CD4-positive, CD25-positive, alpha-beta regulatory T cell (primary cell): ENCODE data around the gene CUX1. TPM values are rescaled to one million over a fixed set of nuclear protein-coding genes. Genes with fewer than 3 reads are reported as not detected.

ENCODE experiments used
- ATAC-seq, 2 donors: fragments of 150-1000 bp; cut with Tn5 transposase; one replicate each; pipeline ENCODE4 v1.10.0; 2021; ENCODE audit warnings: low read depth in 2 of 2, moderate number of reproducible peaks in 2 of 2, moderate library complexity in 1 of 2
- DNase-seq, 3 donors: peaks; one replicate each; pipeline versions ENCODE4 v3.0.0 to v3.0.0-alpha.2; 2012 to 2022; ENCODE audit warnings: mixed read lengths in 1 of 3
- H3K27ac ChIP-seq: one replicate; pipeline ENCODE4 v1.7.0; 2013; ENCODE audit warnings: mild to moderate bottlenecking, low read length; ENCODE audit not compliant: insufficient read depth, poor library complexity, severe bottlenecking
- H3K27me3 ChIP-seq: one replicate; pipeline ENCODE4 v1.7.0; 2013; ENCODE audit warnings: low read length; ENCODE audit not compliant: control insufficient read depth, insufficient read depth
- H3K36me3 ChIP-seq: one replicate; pipeline ENCODE4 v1.7.0; 2013; ENCODE audit warnings: mild to moderate bottlenecking, low read length, moderate library complexity; ENCODE audit not compliant: control insufficient read depth, insufficient read depth
- H3K4me1 ChIP-seq: 2 replicates; pipeline ENCODE4 v1.7.0; 2013; ENCODE audit warnings: mild to moderate bottlenecking, low read length; ENCODE audit not compliant: insufficient read depth, control insufficient read depth, poor library complexity, severe bottlenecking
- H3K4me3 ChIP-seq: one replicate; pipeline ENCODE4 v1.7.0; 2013; ENCODE audit warnings: low read depth, mild to moderate bottlenecking, low read length, moderate library complexity
- H3K9me3 ChIP-seq, 2 experiments: 1 replicate in 1 of 2; 2 replicates in 1 of 2; pipeline ENCODE4 v1.7.0; 2013; ENCODE audit warnings: low read length in 2 of 2, mild to moderate bottlenecking in 1 of 2, moderate library complexity in 1 of 2; ENCODE audit not compliant: control insufficient read depth in 2 of 2
- H3K27ac Mint-ChIP-seq, 3 donors: one replicate each; pipeline ENCODE4 v1.8.0; 2020 to 2022; ENCODE audit warnings: mild to moderate bottlenecking in 3 of 3, mixed read lengths in 3 of 3, moderate library complexity in 2 of 3
- H3K27me3 Mint-ChIP-seq: one replicate; pipeline ENCODE4 v1.8.0; 2022; ENCODE audit warnings: mild to moderate bottlenecking, mixed read lengths
- H3K36me3 Mint-ChIP-seq: one replicate; pipeline ENCODE4 v1.8.0; 2020; ENCODE audit warnings: mixed read lengths
- H3K4me1 Mint-ChIP-seq, 4 donors: one replicate each; pipeline ENCODE4 v1.8.0; 2020 to 2022; ENCODE audit warnings: mixed read lengths in 4 of 4, mild to moderate bottlenecking in 1 of 4
- H3K4me3 Mint-ChIP-seq, 4 donors: one replicate each; pipeline ENCODE4 v1.8.0; 2020 to 2022; ENCODE audit warnings: mild to moderate bottlenecking in 4 of 4, mixed read lengths in 4 of 4, moderate library complexity in 3 of 4
- H3K9me3 Mint-ChIP-seq, 7 donors: one replicate each; pipeline ENCODE4 v1.8.0; 2020 to 2022; ENCODE audit warnings: mixed read lengths in 7 of 7, mild to moderate bottlenecking in 3 of 7, moderate library complexity in 2 of 7
- polyA plus RNA-seq, 4 donors: library from polyadenylated mRNA; unstranded; fragments of 300-500 nt; fragmentation: Illumina TruSeq; gene quantifications; one replicate each; pipeline ENCODE4 v1.2.3, GENCODE V29; 2021
- total RNA-seq: library from RNA; stranded (reverse); gene quantifications from one replicate; pipeline ENCODE4 v1.2.3, GENCODE V29; 2022

Gene CUX1
- total and polyA plus RNA-seq, 5 donors from 2014 or later, result 6.0 to 45.1 (median 7.8) TPM

DNA sequence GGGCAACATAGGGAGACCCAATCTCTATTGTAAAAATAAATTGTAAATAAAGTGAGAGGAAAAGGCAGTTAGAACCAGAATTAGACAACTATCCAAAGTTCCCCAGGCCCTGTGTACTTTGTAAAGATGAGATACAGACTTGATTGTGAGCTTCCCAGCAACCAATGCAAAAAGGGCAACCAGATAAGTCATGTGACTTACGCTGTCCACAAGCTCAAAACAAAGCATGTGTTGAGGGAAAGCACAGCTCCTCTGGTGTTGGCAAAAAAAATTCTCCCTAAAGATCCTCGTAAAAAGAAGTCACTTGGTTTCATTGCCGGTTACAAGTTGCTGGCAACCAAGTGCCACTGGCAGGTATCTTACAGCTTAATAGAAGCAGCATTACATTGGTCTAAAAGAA, 154.0 kb downstream of the CUX1 start:
- peaks cover 0 to 1% (median 0%) of the 10 kb centered on the region in 7 donors for H3K9me3 Mint-ChIP-seq
- H3K4me3 Mint-ChIP-seq, result no peak overlapping the region
- Histone ChIP-seq H3K4me3 (no peak overlapping the region), H3K27me3 (no peaks in the 10 kb centered on the region), H3K36me3 (no peaks in the 10 kb centered on the region), H3K27ac (no peak overlapping the region), H3K4me1 (no peaks in the 10 kb centered on the region), H3K9me3 (no peaks in the 10 kb centered on the region)
- no peaks in the 10 kb centered on the region for H3K27me3 Mint-ChIP-seq
- H3K4me1 Mint-ChIP-seq, result peaks cover 0 to 5% (median under 1%) of the 10 kb centered on the region in 4 donors
- peaks cover 5% of the 10 kb centered on the region for H3K36me3 Mint-ChIP-seq
- ATAC-seq, result no peak
- no peak for DNase-seq
- H3K27ac Mint-ChIP-seq, result no peak overlapping the region

DNA sequence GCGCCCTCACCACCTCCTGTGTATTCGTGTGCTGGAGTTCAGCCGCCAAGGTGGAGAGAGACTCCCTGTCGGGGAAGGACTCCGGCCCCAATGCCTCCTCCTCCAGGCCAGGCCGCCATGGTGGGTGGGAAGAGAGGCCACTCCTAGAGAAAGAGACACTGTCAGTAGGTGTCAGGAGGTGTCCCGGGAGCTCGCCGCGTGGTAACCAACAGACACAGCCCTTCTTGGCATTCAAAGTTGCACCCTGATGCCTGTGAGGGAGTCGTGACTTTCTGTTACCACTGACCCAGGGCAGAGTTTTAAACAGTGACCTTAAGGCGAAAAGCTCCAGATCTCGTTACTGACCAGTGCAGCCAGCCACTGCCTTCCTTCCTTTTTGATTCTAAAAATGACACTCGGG, 155.2 kb downstream of the CUX1 start:
- no peaks in the 10 kb centered on the region for H3K36me3 ChIP-seq
- H3K4me1 ChIP-seq, result no peaks in the 10 kb centered on the region
- no peaks in the 10 kb centered on the region for H3K27me3 ChIP-seq
- no peak overlapping the region for H3K4me3 Mint-ChIP-seq
- no peak overlapping the region for H3K27ac Mint-ChIP-seq
- no peak overlapping the region for H3K4me3 ChIP-seq
- H3K4me1 Mint-ChIP-seq, result peaks cover 0 to 5% (median 2%) of the 10 kb centered on the region in 4 donors
- H3K9me3 Mint-ChIP-seq, result peaks cover 0 to 1% (median 0%) of the 10 kb centered on the region in 7 donors
- DNase-seq (no peak), ATAC-seq (no peak)
- no peaks in the 10 kb centered on the region for H3K27me3 Mint-ChIP-seq
- H3K36me3 Mint-ChIP-seq, result peaks cover 7% of the 10 kb centered on the region
- H3K27ac ChIP-seq, result no peak overlapping the region
- no peaks in the 10 kb centered on the region for H3K9me3 ChIP-seq

DNA sequence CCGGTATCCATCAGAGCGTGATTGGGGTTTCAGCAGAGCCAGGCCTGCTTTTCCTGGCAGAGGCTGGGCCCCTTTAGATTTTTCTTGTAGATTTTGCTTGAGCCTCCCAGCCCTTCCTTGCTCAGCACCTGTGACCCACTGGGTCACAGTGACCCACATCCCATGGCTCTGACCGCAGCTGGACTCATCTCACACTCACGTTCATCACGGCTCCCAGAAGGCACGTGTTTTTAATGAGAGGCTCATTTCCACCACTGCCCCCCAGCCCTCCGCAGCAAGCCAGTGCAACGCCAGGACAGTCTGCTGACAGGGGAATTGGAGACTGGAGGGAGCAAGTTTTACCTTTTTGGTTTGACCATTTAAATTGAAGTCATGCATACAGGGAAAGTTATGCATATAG, 155.7 kb downstream of the CUX1 start:
- ATAC-seq, result no peak
- Histone ChIP-seq H3K27me3 (no peaks in the 10 kb centered on the region), H3K4me3 (no peak overlapping the region), H3K4me1 (no peaks in the 10 kb centered on the region), H3K27ac (no peak overlapping the region), H3K9me3 (no peaks in the 10 kb centered on the region), H3K36me3 (no peaks in the 10 kb centered on the region)
- Mint-ChIP-seq H3K27me3 (no peaks in the 10 kb centered on the region), H3K4me1 (peaks cover 0 to 5% (median 2%) of the 10 kb centered on the region in 4 donors), H3K4me3 (no peak overlapping the region), H3K36me3 (peaks cover 11% of the 10 kb centered on the region), H3K27ac (no peak overlapping the region), H3K9me3 (peaks cover 0 to 3% (median 0%) of the 10 kb centered on the region in 7 donors)
- no peak for DNase-seq

DNA sequence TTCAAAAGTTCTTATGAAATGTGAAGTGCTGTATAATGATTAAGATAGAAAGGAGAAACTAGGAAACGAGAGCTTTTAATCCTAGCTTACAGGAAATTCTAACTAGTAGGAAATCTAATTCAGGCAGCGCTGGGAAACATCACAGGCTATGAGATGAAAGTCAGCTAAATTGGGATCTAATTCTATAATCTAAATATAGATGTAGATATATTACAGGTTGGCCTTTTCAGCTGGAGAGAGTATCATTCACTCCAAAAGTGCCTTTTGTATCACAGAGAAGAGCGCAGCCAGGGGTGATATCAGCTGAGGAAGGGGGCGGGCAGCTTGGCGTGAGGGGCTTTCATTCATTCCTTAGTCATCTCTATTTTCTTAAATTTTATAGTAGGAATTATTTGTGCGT, 157.0 kb downstream of the CUX1 start:
- H3K4me3 ChIP-seq, result no peak overlapping the region
- peaks cover 0 to 8% (median 4%) of the 10 kb centered on the region in 4 donors for H3K4me1 Mint-ChIP-seq
- H3K27ac ChIP-seq, result no peak overlapping the region
- H3K36me3 Mint-ChIP-seq, result peaks cover 17% of the 10 kb centered on the region
- DNase-seq (no peak), ATAC-seq (no peak)
- H3K27me3 ChIP-seq, result no peaks in the 10 kb centered on the region
- H3K4me3 Mint-ChIP-seq, result no peak overlapping the region
- no peaks in the 10 kb centered on the region for H3K27me3 Mint-ChIP-seq
- no peaks in the 10 kb centered on the region for H3K36me3 ChIP-seq
- peaks cover 0 to 3% (median 0%) of the 10 kb centered on the region in 7 donors for H3K9me3 Mint-ChIP-seq
- H3K27ac Mint-ChIP-seq, result no peak overlapping the region
- no peaks in the 10 kb centered on the region for H3K9me3 ChIP-seq
- H3K4me1 ChIP-seq, result no peaks in the 10 kb centered on the region

DNA sequence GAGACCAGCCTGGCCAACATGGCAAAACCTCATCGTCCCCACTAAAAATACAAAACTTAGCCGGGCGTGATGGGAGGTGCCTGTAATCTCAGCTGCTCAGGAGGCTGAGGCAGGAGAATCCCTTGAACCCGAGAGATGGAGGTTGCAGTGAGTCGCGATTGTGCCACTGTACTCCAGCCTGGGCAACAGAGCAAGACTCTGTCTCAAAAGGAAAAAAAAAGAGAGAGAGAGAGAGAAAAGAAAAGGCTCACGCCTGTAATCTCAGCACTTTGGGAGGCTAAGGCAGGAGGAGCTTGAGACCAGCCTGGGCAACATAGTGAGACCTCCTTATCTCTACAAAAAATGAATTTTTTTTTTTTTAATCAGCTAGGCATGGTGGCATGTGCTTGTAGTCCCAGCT, 157.6 kb downstream of the CUX1 start:
- Histone ChIP-seq H3K9me3 (no peaks in the 10 kb centered on the region), H3K27me3 (no peaks in the 10 kb centered on the region), H3K27ac (no peak overlapping the region), H3K36me3 (no peaks in the 10 kb centered on the region), H3K4me3 (no peak overlapping the region), H3K4me1 (no peaks in the 10 kb centered on the region)
- Mint-ChIP-seq H3K9me3 (peaks cover 0 to 3% (median 0%) of the 10 kb centered on the region in 7 donors), H3K27ac (no peak overlapping the region), H3K4me1 (peaks cover 0 to 8% (median 2%) of the 10 kb centered on the region in 4 donors), H3K36me3 (peaks cover 17% of the 10 kb centered on the region), H3K4me3 (no peak overlapping the region), H3K27me3 (no peaks in the 10 kb centered on the region)
- ATAC-seq (no peak), DNase-seq (no peak)

DNA sequence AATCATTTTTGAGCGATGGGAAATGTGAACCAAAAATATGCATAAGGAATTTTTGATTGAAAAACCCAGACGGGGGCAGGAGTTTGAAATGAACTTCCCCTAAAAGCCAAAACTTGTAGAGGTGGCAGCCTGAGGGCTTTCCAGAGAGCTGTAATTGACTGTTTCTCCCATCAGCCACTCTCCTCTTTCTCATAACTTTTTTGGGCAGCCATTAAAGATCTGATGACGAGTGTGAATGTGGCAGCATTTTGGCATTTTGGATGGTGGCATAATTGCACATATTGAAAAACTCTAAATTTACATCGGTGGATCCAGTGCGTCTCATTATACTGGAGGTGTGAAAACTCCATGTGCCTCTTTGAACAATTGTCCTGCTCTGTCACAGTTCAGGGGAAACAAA, 159.0 kb downstream of the CUX1 start:
- no peak overlapping the region for H3K27ac Mint-ChIP-seq
- H3K4me3 ChIP-seq, result no peak overlapping the region
- H3K36me3 Mint-ChIP-seq, result peaks cover 20% of the 10 kb centered on the region
- no peaks in the 10 kb centered on the region for H3K27me3 ChIP-seq
- H3K9me3 Mint-ChIP-seq, result peaks cover 0 to 3% (median 0%) of the 10 kb centered on the region in 7 donors
- no peaks in the 10 kb centered on the region for H3K9me3 ChIP-seq
- H3K36me3 ChIP-seq, result no peaks in the 10 kb centered on the region
- H3K4me1 ChIP-seq, result no peaks in the 10 kb centered on the region
- H3K27ac ChIP-seq, result no peak overlapping the region
- DNase-seq, result no peak
- no peaks in the 10 kb centered on the region for H3K27me3 Mint-ChIP-seq
- H3K4me3 Mint-ChIP-seq, result no peak overlapping the region
- no peak for ATAC-seq
- H3K4me1 Mint-ChIP-seq, result peaks cover 0 to 8% (median under 1%) of the 10 kb centered on the region in 4 donors

DNA sequence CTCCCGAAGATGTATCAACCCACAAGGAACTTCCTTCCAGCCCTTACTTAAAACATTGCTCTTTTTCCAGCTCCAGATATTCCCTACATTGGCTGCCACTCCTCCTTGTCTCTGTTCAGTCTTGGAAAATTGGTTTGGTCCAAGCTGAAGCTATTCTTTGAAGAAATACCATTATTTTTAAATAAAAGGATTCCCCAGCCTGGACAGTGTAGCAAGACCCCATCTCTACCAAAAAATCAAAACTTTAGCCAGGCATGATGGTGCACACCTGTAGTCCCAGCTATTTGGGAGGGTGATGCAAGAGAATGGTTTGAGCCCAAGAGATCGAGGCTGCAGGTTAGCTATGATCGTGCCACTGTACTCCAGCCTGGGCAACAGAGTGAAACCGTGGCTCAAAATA, 159.8 kb downstream of the CUX1 start:
- Histone ChIP-seq H3K9me3 (no peaks in the 10 kb centered on the region), H3K4me3 (no peak overlapping the region), H3K36me3 (no peaks in the 10 kb centered on the region), H3K4me1 (no peaks in the 10 kb centered on the region), H3K27ac (no peak overlapping the region), H3K27me3 (no peaks in the 10 kb centered on the region)
- no peak for DNase-seq
- peaks cover 25% of the 10 kb centered on the region for H3K36me3 Mint-ChIP-seq
- no peak for ATAC-seq
- H3K4me3 Mint-ChIP-seq, result no peak overlapping the region
- H3K27ac Mint-ChIP-seq, result no peak overlapping the region
- H3K27me3 Mint-ChIP-seq, result no peaks in the 10 kb centered on the region
- H3K9me3 Mint-ChIP-seq, result peaks cover 0 to 3% (median 0%) of the 10 kb centered on the region in 7 donors
- peaks cover 0 to 10% (median under 1%) of the 10 kb centered on the region in 4 donors for H3K4me1 Mint-ChIP-seq

DNA sequence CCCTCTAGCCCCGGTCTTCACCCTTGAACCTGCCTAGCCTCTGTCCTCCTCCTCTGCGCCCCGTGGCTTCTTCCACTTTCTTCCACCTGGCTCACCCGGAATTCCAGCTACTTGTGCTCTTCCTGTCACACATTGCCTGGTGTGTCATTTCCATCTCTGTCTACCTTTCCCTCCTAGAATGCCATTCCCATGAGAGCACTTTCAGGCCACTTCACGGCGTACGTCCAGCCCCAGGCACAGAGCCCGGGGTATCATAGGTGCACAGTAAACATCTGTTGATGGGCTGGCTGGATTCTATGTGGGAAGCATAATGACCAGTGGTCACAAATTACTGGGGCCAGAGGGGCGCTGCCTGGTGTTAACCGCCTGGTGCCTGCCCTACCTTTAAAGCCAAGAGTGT, 161.3 kb downstream of the CUX1 start:
- Histone ChIP-seq H3K27me3 (no peaks in the 10 kb centered on the region), H3K4me3 (no peak overlapping the region), H3K36me3 (no peaks in the 10 kb centered on the region), H3K27ac (no peak overlapping the region), H3K4me1 (no peaks in the 10 kb centered on the region), H3K9me3 (no peaks in the 10 kb centered on the region)
- peaks cover 0 to 10% (median 2%) of the 10 kb centered on the region in 4 donors for H3K4me1 Mint-ChIP-seq
- peaks cover 25% of the 10 kb centered on the region for H3K36me3 Mint-ChIP-seq
- H3K27ac Mint-ChIP-seq, result no peak overlapping the region
- H3K4me3 Mint-ChIP-seq, result no peak overlapping the region
- no peaks in the 10 kb centered on the region for H3K27me3 Mint-ChIP-seq
- peaks cover 0 to 3% (median 0%) of the 10 kb centered on the region in 7 donors for H3K9me3 Mint-ChIP-seq
- no peak for ATAC-seq
- DNase-seq, result no peak
